UCSD-AML1 (cell line): ENCODE measurements around the gene GPATCH8.
"Not testable (repeated sequence)": the region's sequence is repeated elsewhere in the genome, so short reads cannot be mapped to it uniquely, and the experiment has no call there.

Experiments
- DNase-seq: peaks from one replicate; lab custom pipeline; 2025; ENCODE audit not compliant: unreplicated experiment; lab: John Stamatoyannopoulos, UW

GPATCH8 gene

DNA sequence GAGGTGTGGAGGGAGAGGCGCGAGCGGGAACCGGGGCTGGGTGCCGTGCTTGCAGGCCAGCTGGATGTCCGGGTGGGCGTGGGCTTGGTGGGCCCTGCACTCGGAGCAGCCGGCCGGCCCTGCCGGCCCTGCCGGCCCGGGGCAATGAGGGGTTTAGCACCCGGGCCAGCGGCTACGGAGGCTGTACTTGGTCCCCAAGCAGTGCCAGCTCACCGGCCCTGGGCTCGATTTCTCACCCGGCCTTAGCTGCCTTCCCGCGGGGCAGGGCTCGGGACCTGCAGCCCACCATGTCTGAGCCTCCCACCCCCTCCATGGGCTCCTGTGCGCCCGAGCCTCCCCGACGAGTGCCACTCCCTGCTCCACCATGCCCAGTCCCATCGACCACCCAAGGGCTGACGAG, 24.7 kb upstream of the GPATCH8 start:
- DNase-seq, result no peak

GRCh38 chr17:44527102-44527501, 23.9 kb upstream of the GPATCH8 start:
- no peak for DNase-seq

- DNase-seq, result no peak
These were observed 20.4 kb upstream of the GPATCH8 start for GRCh38 chr17:44523672-44523972.

GRCh38 chr17:44522883-44523671, 19.9 kb upstream of the GPATCH8 start:
- peak; percentile 87 for DNase-seq

GRCh38 chr17:44518032-44518431, 14.8 kb upstream of the GPATCH8 start:
- DNase-seq, result no peak

GRCh38 chr17:44511241-44512134, 8.3 kb upstream of the GPATCH8 start:
- DNase-seq, result not testable (repeated sequence)

- DNase-seq, result not testable (repeated sequence)
These were observed 3.9 kb upstream of the GPATCH8 start for GRCh38 chr17:44506939-44507604.

DNA sequence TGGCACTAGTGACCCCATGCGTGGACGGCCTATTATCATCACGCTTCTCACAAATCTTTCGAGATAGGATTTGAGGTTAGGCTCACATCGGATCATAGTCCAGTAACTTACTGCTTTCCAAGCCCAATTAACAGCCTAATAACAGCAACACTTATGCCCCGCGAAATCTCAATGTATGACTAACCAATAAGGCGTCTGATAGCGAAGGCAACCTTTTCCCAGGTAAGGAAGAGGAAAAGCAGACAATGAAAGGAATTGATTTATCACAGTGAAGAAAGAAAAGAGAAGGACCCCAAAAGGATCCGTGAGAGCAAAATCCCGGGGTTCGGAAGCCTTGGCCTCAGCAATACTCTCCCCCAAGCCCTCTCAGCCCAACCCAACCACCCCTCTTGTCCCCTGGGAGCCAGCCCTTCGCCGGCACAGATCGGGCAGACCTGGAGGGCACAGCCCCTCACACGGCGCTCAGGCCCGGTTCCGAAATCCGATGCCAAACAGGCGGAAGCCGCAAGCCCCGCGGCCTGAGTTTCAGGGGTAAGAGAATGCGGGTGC, 534 bp downstream of the GPATCH8 start:
- no peak for DNase-seq

GRCh38 chr17:44501866-44502375, 1.3 kb downstream of the GPATCH8 start:
- no peak for DNase-seq

GRCh38 chr17:44499722-44500121, 3.5 kb downstream of the GPATCH8 start:
- no peak for DNase-seq

DNA sequence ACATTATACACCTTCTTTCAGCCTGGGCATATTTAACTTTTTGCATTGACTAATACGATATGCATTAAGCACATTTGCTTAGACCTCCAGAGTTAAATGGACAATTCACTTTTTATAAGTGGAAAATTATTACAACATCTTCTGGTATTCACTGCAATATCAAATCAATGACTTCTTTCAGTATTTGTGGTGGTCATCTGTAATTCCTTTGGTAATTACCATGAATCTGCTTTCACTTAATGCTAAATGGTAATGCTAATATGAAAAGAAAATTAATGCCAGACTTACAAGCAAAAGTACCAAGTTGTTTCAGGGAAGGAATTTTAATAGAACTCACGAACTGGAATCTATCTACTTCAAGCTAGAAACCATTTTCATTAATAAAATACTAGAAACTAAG, 6.4 kb downstream of the GPATCH8 start:
- DNase-seq, result no peak

GRCh38 chr17:44493339-44493738, 9.9 kb downstream of the GPATCH8 start:
- DNase-seq, result no peak

DNA sequence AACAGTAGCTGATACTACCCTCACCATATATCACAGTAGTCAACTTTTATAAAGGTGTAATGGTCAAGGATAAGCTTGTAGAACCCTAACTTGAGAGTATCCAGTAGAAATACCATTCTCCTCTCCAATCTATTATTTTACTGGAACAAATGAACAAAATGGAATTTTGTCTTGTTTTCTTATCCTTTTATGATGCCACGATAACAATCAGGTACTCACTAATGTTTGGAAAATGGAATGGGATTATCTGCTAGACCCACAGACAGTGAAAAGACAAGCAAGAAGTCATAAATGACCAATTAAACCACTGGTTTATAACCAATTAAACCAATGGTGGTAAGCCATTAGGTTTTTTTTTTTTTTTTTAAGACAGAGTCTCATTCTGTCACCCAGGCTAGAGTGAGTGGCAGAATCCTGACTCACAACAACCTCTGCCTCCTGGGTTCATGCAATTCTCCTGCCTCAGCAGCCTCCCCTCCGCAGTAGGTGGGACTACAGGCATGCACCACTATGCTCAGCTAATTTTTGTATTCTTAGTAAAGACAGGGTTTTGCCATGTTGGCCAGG, 10.4 kb downstream of the GPATCH8 start:
- no peak for DNase-seq

GRCh38 chr17:44489581-44489980, 13.6 kb downstream of the GPATCH8 start:
- DNase-seq, result no peak

DNA sequence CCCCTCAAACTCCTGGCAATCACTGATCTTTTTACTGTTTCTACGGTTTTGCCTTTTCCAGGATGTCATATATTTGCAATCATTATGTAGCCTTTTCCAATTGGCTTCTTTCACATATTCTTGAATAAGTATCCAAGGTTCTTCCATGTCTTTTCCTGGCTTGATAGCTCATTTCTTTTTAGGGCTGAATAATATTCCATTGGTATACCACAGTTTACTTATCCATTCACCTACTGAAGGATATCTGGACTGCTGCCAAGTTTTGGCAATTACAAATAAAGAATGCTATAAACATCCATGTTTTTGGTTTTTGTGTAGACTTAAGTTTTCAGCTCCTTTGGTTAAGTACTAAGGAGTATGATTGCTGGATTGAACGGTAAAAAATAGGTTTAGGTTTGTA, 16.0 kb downstream of the GPATCH8 start:
- DNase-seq, result no peak

- DNase-seq, result no peak
These were observed 29.8 kb downstream of the GPATCH8 start for GRCh38 chr17:44473367-44473766.

DNA sequence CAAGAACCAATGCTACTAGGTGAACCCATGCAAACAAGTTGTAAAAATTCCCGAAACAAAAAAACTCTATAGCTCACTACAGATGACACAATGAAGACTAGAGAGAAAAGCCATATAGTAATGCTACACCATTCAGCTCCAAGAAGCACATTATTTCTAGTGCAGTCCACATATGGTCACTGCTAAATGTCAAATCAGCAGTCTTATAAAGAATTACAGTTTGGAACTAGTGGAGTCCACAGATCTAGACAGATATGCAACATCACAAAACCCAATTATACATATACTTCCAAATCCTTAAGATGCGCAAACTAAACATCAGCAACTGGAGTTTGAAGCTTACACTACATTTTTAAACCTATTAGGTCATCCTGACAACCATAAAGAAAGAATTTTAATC, 33.5 kb downstream of the GPATCH8 start:
- no peak for DNase-seq

DNA sequence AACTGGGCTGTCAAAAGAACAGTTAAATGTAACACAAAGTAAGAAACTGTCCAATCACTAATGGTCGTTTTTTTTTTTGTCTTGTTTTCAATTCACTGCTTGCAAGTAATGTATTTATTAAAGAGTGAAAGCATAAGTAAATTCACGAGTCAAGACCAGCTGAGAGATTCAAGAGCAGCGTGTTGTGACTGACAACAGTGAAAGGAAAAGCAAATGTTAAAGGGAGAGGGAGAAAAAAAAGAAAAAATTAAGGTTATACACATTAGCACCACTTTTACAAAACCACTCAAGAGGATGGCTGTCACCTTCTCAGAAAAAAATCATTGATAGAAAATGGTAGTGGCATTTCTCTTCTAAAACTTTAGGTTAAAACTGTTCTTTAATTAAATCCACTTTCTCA, 36.1 kb downstream of the GPATCH8 start:
- no peak for DNase-seq

DNA sequence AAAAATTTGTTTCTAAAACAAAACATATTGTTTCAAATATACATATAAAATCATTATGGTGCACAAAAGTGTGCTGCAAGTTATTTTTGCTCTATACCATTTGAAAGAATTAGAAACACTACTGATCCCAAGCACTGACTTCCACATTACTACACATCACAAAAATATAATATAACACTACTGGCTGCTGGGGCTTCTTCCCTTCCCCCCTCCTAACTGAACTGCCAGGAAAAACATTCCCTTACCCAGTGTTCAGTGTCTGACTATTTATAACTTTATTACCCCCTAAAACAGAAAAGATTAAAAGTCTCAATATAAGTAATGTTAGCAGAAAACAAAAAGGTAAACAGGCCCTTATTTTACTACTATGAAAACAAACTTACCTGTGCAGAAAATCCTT, 36.9 kb downstream of the GPATCH8 start:
- DNase-seq, result no peak

- DNase-seq, result no peak
These were observed 37.3 kb downstream of the GPATCH8 start for GRCh38 chr17:44465897-44466296.

GRCh38 chr17:44465276-44465675, 37.9 kb downstream of the GPATCH8 start:
- DNase-seq, result no peak
